Loucy (cell line): ENCODE results near the gene ARHGAP19.

Experiments used
- EZH2phosphoT487 ChIP-seq: fragments of 200-600 bp; IDR thresholded peaks from 2 replicates; pipeline ENCODE4 v1.6.1; 2018; ENCODE audit warnings: antibody characterized with exemption, mild to moderate bottlenecking, moderate library complexity, borderline replicate concordance
- TF ChIP-seq, protein P1 (sequence below): fragments of 200-600 bp; sonication (generic); conservative IDR thresholded peaks from 2 replicates; pipeline ENCODE4 v1.5.1; 2014; ENCODE audit warnings: mild to moderate bottlenecking, antibody characterized with exemption, low read length

DNA sequence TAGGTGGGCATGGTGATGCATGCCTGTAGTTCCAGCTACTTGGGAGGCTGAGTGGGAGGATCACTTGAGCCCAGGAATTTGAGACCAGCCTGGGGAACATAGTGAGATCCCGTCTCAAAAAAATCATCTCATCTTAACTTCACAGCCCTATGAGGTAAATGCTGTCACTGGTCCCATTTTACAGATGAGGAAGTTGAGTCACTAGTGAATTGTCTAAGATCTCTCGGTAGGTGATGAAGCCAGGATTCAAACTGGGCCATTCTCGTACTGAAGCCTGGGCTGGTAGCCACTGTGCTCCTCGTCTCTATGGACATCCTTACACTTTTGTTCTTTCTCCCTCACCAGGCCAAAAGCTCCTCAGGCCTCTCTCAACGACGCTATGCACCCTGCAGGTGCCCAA is 113.1 kb downstream of the ARHGAP19 start:
- TF ChIP-seq, protein P1, sequence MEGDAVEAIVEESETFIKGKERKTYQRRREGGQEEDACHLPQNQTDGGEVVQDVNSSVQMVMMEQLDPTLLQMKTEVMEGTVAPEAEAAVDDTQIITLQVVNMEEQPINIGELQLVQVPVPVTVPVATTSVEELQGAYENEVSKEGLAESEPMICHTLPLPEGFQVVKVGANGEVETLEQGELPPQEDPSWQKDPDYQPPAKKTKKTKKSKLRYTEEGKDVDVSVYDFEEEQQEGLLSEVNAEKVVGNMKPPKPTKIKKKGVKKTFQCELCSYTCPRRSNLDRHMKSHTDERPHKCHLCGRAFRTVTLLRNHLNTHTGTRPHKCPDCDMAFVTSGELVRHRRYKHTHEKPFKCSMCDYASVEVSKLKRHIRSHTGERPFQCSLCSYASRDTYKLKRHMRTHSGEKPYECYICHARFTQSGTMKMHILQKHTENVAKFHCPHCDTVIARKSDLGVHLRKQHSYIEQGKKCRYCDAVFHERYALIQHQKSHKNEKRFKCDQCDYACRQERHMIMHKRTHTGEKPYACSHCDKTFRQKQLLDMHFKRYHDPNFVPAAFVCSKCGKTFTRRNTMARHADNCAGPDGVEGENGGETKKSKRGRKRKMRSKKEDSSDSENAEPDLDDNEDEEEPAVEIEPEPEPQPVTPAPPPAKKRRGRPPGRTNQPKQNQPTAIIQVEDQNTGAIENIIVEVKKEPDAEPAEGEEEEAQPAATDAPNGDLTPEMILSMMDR = no peak
- TF ChIP-seq EZH2phosphoT487 = no peak
